DMS153 (cell line): Measurements from ENCODE around the gene PITPNC1.

Source experiments
- DNase-seq: peaks from one replicate; lab custom pipeline; 2025; lab: John Stamatoyannopoulos, UW

PITPNC1 gene

GRCh38 chr17:67730731-67731130 is 353.6 kb downstream of the PITPNC1 start:
- no peak for DNase-seq

DNA sequence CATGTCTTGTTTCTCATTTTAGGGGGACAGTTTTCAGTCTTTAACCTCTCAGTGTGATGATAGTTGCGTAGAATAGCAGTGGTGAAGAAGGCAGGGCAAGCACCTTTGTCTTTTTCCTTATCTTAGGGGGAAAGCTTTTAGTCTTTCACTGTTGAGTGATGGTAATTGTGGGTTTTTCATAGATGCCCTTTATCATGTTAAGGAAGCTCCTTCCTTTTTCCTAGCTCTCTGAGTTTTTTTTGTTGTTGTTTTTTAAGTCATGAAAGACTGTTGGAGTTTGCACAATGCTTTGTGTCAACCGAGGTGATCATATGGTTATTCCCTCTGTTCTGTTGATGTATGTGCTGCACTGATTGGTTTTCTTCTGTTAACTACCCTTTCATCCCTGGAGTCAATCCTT is 356.4 kb downstream of the PITPNC1 start:
- no peak for DNase-seq

DNA sequence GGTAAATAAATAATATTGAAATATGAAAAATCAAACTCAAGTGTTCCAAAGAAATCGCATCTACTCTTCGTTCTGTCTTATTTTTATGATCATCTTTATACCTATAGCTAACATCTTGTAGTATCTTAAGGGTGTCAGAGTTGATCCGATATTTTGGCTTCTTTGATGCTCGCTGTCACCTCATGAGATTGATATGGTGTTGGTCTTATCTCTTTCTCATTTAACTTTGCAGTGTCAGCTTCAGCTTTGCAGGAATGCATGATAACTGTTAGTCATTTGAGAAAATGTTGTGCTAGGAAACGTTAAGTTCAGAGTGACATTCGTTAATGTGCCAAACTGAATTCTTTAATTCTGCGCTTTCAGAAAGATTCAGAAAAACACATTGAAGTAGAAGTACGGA is 360.1 kb downstream of the PITPNC1 start:
- DNase-seq = no peak

GRCh38 chr17:67742025-67742424 is 364.9 kb downstream of the PITPNC1 start:
- no peak for DNase-seq
